Progenitor cell of endocrine pancreas (in vitro differentiated cells): ENCODE data around the gene PADI6. TPM values are rescaled to one million over a fixed set of nuclear protein-coding genes. Genes with fewer than 3 reads are reported as not detected.

Experiments
- DNase-seq: peaks from one replicate; pipeline ENCODE4 v3.0.0; 2021; ENCODE audit warnings: low spot score; ENCODE audit not compliant: unreplicated experiment
- H3K27ac Mint-ChIP-seq: 2 replicates; pipeline ENCODE4 v1.8.0; 2021; ENCODE audit warnings: mild to moderate bottlenecking, moderate library complexity, mixed read lengths
- H3K27me3 Mint-ChIP-seq: 2 replicates; pipeline ENCODE4 v1.8.0; 2021; ENCODE audit warnings: mixed read lengths
- H3K36me3 Mint-ChIP-seq: 2 replicates; pipeline ENCODE4 v1.8.0; 2022; ENCODE audit warnings: mixed read lengths; ENCODE audit not compliant: insufficient read depth
- H3K4me1 Mint-ChIP-seq: 2 replicates; pipeline ENCODE4 v1.8.0; 2021; ENCODE audit warnings: low read depth, mixed read lengths
- H3K4me3 Mint-ChIP-seq: 2 replicates; pipeline ENCODE4 v1.8.0; 2021; ENCODE audit warnings: low read depth, mild to moderate bottlenecking, moderate library complexity, mixed read lengths
- H3K9me3 Mint-ChIP-seq: 2 replicates; pipeline ENCODE4 v1.8.0; 2021; ENCODE audit warnings: low read depth, mixed read lengths
- CTCF ChIP-seq: fragments of 200-600 bp; sonication (generic); IDR thresholded peaks from one replicate; pipeline ENCODE4 v1.5.0; 2021; ENCODE audit warnings: antibody characterized with exemption, mild to moderate bottlenecking; ENCODE audit not compliant: unreplicated experiment
- total RNA-seq: library from RNA; stranded (reverse); gene quantifications from 2 replicates; pipeline ENCODE4 v1.2.1, GENCODE V29; 2021

The PADI6 gene
- total RNA-seq, 1 donor from 2014 or later = not detected

- no peak for TF ChIP-seq CTCF
- H3K4me3 Mint-ChIP-seq = no peak overlapping the region
- no peaks in the 10 kb centered on the region for H3K36me3 Mint-ChIP-seq
- H3K9me3 Mint-ChIP-seq = no peaks in the 10 kb centered on the region
- no peak overlapping the region for H3K27ac Mint-ChIP-seq
- DNase-seq = no peak
- H3K27me3 Mint-ChIP-seq = peaks cover 21% of the 10 kb centered on the region
- no peaks in the 10 kb centered on the region for H3K4me1 Mint-ChIP-seq
Observed at GRCh38 chr1:17351598-17352324, 20.2 kb upstream of the PADI6 start.

- no peaks in the 10 kb centered on the region for H3K4me1 Mint-ChIP-seq
- peaks cover 21% of the 10 kb centered on the region for H3K27me3 Mint-ChIP-seq
- TF ChIP-seq CTCF = no peak
- H3K36me3 Mint-ChIP-seq = no peaks in the 10 kb centered on the region
- H3K4me3 Mint-ChIP-seq = no peak overlapping the region
- no peak overlapping the region for H3K27ac Mint-ChIP-seq
- no peaks in the 10 kb centered on the region for H3K9me3 Mint-ChIP-seq
- no peak for DNase-seq
Observed at GRCh38 chr1:17352419-17352909, 19.5 kb upstream of the PADI6 start.

GRCh38 chr1:17355898-17356297 lies 16.1 kb upstream of the PADI6 start:
- TF ChIP-seq CTCF = no peak
- no peaks in the 10 kb centered on the region for H3K4me1 Mint-ChIP-seq
- H3K36me3 Mint-ChIP-seq = no peaks in the 10 kb centered on the region
- no peak for DNase-seq
- H3K4me3 Mint-ChIP-seq = no peak overlapping the region
- no peak overlapping the region for H3K27ac Mint-ChIP-seq
- H3K27me3 Mint-ChIP-seq = peaks cover 19% of the 10 kb centered on the region
- no peaks in the 10 kb centered on the region for H3K9me3 Mint-ChIP-seq

DNA sequence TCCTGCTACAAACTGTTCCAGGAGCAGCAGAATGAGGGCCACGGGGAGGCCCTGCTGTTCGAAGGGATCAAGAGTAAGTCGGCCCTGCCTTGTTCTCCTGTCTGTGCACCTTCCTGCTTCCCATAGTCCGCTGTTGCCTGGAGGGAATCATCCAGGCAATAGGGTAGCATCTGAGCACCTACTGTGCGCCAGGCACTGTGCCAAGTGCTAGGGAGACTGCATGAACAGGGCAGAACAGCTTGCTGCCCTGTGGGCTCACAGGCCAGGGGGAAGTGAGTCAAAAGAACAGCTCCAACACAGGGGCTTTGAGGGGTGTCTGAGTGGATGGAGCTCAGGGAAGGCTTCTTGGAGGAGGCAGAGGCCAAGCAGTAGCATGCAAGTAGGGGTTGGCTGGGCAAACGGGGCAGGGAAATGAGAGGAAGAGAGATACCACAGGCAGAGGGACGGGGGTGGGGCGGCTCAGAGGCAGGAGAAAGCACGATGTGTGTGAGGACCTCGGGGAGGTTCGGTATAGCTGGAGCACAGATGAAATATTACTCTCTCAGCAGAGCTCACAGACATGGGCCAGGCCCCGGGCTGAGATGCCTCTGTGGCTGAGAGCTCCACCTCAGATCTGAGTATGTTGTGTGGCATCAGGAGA lies 15.5 kb upstream of the PADI6 start:
- TF ChIP-seq CTCF = no peak
- no peak for DNase-seq
- Mint-ChIP-seq H3K27me3 (peaks cover 17% of the 10 kb centered on the region), H3K4me1 (no peaks in the 10 kb centered on the region), H3K36me3 (no peaks in the 10 kb centered on the region), H3K27ac (peak overlapping the region; percentile 67), H3K4me3 (no peak overlapping the region), H3K9me3 (no peaks in the 10 kb centered on the region)

DNA sequence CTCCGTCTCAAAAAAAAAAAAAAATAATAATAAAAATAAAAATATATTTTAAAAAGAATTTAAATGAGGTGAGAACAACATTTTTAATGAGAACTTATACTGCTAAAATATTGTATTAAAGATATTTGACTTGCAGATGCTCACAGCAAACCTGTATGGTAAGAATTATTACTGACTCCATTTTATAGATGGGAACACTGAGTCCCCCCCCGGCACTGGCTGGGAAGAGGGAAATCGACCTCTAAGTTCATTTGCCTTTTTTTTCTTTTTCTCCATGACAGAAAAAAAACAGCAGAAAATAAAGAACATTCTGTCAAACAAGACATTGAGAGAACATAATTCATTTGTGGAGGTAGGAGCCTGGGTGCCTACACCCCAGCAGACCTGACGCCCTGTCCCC lies 13.4 kb upstream of the PADI6 start:
- H3K4me1 Mint-ChIP-seq = no peaks in the 10 kb centered on the region
- H3K36me3 Mint-ChIP-seq = no peaks in the 10 kb centered on the region
- H3K4me3 Mint-ChIP-seq = no peak overlapping the region
- H3K27me3 Mint-ChIP-seq = peaks cover 3% of the 10 kb centered on the region
- no peak overlapping the region for H3K27ac Mint-ChIP-seq
- no peaks in the 10 kb centered on the region for H3K9me3 Mint-ChIP-seq
- DNase-seq = no peak
- no peak for TF ChIP-seq CTCF
